ENCODE results near the gene SLC25A43.
A peak's percentile ranks its signal among the peaks of the same experiment; 100 is the strongest.
"Not testable (repeated sequence)": the region's sequence is repeated elsewhere in the genome, so short reads cannot be mapped to it uniquely, and the experiment has no call there.

SLC25A43 gene

DNA sequence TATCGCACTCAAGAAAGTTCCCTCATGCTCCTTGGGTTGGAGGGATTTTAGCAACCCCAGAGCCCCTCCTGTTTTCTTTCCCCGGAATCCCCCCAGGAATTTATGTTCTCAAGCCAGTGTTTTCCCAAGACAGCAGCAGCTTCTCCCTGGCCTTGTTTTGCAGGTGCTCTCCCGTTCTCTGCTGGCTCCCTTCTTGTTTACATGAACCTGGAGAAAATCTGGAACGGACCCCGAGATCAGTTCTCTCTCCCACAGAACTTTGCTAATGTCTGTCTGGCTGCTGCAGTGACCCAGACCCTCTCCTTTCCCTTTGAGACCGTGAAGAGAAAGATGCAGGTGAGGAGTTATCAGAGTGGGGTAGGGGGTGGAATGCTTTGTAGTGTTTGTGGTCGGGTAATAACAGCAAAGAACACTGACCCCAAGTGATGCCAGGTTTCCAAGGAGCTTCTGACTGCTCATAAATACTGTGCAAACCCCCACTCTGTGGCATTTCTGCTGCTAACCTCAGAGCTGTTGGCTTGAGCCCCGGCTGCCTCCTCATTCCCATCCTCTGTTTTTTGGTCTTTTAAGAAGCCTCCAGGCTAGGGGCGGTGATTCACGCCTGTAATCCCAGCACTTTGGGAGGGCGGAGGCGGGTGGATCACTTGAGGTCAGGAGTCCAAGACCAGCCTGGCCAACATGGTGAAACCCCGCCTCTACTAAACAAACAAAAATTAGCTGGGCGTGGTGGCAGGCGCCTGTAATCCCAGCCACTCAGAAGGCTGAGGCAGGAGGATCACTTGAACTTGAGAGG, 11.1 kb downstream of the SLC25A43 start:
- DNase-seq = peak; percentile 75

DNA sequence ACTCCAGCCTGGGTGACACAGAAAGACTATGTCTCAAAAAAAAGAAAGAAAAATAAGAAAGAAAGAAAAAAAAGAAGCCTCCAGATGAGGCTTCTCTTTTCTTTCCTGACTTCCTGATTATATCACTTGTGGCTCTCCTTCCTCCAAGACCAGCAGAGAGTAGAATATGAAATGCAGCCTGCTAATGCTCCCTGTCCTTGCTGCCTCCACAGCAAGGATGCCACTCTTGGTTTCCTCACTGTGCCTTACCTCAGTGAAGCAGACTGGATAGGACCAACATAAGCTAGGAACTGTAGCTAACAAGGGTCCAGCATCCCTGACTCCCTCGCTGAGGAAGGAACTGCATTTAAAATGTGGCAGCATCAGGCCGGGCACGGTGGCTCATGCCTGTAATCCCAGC, 11.7 kb downstream of the SLC25A43 start:
- DNase-seq = no peak

DNA sequence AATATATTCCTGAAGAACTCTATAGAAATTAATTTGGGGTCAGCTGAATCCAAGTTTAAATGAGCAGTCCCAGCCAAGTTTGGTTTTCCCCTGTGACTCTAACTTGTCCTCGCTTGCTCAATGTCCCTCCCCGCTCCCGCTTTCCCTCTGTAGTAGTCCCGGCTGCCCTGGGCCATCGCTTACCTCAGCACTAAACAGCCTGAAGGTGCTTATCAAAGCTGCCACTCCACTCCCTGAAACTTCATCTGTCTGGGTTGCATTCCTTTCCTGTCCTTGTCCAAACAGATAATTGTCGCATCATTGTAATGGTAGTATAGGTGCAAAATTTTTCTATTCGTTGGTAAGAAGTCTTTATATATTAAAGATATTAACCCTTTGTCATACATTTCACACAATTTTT, 12.8 kb downstream of the SLC25A43 start:
- no peak for DNase-seq

DNA sequence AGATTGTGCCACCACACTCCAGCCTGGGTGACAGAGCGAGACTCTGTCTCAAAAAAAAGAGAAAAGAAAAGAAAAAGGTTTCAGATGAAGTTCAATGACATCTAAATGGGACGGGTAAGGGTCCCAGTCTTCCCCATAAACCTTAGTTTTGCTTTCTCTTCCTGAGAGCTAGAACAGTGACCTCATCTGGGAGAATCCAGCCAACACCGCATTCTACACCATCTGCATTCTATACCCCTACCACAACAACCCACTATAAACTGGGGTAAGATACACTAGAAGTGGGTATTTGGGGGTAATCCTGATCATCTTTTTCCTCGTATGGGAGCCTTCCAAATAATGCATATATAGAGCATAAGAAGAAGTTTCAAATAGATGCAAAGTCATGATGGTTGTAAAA, 18.2 kb downstream of the SLC25A43 start:
- no peak for DNase-seq

DNA sequence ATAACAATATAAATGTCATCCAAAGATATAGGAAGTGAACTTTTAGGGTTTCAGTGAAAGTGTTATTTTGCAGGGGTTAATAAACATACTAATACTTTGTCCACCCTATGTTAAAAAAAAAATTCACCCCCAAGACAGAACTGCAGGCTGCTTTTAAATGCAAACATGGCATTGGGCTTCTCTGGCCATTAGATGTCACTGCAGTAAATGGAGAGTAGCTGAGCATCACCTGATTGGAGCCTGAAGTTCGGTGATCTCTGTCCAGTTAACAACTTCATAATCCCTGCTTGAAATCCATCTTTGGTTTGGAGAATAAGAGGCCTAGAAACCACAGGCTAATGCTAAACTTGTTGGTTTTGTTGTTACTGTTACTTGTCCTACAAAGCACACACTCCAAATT, 18.7 kb downstream of the SLC25A43 start:
- DNase-seq = peak; percentile 26

DNA sequence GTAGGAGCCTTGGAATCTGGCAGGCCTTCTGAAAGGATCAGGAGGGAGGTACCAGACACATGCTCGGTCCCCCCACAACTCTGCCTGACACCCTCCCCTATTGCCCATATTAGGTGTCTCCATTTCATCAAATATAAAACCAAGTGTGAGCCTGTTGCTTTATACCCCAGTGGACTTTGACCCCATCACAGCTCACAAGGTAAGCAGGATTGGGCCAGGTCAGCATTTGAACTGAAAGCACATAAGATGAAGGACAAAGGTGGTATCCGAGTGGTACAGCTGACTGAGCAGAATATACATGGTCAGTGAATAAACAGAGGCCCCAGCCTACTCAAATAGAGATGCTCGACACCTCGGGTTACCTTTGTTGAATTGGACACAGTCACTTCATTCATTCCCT, 20.0 kb downstream of the SLC25A43 start:
- no peak for DNase-seq

DNA sequence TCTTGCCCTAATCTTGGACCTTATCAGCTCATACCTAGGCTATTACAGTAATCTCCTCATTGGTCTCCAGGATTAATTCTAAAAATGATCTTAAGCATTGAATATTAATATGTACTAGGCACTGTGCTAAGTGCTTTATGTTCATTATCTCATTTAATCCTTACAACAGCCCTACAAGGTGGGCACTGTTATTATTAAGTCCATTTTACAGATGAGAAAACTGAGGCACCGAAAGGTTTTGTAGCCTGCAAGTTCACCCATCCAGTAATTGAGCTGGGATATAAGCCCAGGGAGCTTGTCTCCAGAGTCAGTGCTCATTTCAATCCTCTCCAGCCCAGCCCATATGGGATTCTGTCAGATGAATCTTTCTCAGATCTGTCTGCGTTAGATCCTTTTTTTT, 20.8 kb downstream of the SLC25A43 start:
- DNase-seq = no peak

DNA sequence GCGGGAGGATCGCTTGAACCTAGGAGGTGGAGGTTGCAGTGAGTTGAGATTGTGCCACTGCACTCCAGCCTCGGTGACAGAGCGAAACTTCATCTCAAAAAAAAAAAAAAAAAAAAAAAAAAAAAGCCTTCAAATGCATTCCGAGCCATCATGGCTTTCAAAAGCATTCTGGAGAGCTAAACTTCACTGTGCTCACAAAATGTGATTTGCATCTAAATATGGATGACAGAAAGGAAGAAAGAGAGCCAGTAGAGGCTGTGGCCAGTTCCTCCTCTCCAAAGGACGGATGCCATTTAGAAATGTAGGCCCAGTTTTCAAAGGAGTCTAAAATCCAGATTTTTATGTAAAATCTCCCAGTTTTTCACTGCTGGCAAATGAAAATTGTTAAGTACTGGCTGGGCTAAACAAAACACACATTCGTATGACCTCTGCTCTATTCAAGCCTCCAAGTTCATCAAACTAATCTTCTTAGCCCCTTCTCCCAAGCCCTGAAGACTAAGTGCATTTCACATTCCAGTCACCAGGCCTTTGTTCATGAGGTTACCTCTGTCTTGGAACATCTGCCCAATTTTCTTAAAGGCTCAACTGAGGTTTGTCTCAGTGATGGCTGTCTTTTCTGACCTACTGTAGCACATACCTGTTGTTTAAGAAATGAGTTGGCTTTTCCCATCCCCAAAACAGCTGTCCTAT, 22.0 kb downstream of the SLC25A43 start:
- DNase-seq = peak; percentile 61

DNA sequence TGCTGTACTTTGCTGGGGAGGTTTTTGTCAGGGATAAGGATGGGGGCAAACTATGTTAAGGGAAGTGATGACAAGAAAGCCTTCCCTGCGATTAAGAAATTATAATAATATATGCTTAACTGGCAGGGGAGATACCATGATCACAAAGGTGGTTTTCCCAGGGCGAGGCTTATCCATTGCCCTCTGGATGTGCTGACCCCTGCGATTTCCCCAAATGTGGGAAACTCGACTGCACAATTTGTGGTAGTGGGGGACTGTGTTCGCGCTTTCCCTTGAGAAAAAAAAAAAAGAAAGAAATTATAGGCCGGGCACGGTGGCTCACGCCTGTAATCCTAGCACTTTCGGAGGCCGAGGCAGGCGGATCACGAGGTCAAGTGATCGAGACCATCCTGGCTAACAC, 24.5 kb downstream of the SLC25A43 start:
- no peak for DNase-seq

DNA sequence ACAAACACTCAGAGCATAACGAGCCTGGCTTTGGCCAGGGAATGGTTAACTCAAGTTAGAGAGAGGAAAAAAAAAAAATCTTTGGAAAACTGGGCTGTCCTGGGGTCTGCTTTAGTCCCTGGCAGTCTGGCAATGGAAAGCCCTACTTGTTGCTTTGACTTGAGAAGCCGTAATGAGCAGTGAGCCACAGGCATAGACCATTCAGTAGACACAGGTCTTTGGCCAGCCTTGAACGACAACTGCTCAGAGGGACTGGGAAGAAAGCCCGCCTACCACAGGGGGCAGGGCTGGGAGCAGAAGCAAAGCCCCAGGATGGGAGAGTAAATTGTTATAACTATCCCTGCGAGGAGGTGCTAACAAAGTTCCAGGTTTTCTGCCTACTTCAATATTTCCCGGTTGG, 25.9 kb downstream of the SLC25A43 start:
- DNase-seq = no peak

DNA sequence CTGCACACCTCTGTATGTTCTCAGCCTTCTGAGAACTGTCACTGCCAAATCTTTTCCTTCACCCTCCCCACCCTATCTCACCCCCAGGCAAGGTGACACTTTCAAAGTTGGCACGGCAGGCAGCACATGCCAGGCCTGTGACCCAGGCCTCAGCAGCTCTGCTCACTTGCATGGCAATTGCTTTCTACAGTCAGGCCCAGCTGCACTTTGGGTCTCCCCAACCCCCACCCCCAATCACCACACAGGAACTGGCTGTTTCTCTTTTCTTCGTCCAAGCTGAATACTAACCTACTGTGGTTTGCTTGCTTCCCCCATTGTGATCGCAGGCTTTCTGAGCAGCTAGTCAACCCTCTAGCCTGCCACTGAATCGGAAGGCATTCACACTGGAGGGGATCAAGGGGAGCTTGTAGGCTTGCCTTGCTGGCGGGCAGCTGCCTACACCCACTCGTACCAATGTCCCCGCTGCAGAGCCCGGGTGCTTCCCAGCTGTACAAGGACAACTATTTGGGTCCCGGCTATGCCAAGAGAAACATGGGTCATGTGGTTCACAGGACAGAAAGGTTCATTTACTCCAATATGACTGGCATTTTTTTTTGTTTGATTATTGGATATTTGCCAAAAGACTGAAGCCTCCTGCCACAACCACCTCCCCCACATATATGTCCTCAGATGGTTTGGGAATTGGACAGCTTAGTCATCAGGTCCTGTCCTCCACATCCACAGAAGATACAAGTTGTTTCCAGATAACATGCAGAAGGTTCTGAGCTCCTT, 28.1 kb downstream of the SLC25A43 start:
- DNase-seq = no peak

DNA sequence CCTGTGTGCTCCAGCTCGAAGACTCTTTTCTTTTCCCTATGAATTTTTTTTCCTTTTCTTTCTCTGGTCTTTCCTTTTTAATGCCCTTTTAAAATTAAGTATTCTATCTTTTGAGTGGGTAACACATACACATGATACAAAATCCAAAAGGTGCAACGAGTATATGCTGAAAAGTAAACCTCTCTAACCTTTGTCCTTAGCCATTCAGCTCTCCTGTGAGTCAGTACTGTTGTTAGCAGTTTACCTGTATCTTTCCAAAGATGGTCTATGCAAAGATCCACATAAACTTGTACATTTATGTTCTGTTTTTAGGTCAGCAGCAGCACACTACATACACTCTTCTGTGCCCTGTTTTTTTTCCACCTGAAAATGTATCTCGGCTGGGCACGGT, 28.7 kb downstream of the SLC25A43 start:
- DNase-seq = no peak

DNA sequence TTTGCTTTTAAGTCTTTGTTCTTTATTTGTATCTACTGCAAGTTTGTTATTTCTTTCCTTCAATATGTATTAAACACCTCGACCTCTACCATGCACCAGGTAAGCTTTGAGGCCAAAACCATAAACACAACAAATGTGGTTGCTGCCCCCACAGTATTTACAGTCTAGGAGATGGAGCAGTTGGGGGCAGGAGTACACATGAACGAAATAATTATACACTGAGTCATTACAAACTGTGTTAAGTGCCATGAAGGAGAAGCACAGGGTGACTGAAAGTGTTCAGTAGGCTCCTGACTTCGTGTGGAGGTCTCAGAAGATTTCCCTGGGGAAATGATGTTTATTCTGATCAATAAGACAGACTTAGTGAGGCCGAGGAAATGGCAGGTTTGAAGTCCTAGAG, 30.3 kb downstream of the SLC25A43 start:
- DNase-seq = no peak

DNA sequence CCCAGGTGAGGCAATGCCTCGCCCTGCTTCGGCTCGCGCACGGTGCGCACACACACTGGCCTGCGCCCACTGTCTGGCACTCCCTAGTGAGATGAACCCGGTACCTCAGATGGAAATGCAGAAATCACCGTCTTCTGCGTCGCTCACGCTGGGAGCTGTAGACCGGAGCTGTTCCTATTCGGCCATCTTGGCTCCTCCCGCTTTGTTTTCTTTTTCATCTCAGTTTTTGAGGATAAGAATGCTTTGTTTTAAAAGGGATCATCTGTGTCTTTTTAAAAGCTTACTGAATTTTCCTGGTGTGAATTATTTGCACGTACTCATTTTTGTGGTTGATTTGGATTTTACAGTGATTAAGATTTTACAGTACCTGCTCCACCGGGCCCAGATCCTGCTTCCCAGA, 42.2 kb downstream of the SLC25A43 start:
- not testable (repeated sequence) for DNase-seq

DNA sequence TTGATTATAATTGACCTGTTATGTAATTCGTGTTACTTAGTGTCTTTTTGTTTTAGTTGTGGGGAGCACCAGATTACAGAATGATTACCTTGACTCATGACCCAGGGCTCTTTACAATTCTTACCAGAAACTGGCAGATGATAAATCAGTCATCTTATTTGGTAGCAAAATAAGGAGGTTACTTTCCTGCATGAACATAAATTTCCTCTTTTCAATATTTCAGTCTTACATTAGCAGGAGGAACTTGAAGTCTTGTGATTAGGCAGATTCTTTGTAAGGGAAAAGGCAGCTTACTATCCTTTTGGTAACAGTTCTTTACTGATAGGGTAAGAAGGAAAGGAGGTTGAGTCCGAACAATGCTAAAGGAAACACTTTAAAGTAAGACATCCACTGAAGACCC, 43.1 kb downstream of the SLC25A43 start:
- no peak for DNase-seq

DNA sequence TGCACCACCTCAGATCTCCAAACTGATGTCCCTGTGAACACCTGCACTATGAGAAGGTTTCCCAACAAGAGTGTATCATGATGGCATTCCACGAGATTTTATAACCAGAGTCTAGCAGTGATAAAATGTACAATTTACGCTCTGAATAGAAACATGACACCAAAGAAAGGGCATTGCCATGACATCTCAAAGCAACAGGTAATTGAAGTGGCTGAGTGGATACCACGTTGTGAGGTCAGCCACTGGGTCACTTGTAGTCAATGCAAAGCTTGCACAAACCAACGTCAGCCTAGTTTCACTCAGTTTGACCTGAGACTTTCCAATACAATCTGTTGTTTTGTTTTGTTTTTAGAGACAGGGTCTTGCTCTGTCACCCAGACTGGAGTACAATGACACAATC, 54.1 kb downstream of the SLC25A43 start:
- DNase-seq = no peak

DNA sequence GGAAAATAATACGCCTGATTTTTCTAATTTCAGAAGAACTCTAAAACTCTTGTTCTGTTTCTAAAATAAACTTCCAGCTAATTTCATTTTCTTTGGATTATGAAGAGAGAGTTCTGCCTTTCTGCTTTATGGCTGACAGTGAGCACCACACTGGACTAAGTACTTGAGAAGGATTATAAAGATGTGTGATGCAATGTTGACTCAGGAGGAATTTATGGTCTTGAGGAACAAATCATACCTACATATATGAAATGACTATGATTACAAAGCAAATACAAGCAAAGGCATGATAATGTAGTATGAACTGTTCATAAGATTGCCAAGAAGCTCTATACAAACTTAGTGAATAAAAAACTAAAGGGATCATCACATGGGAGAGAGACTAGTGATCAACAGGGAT, 56.1 kb downstream of the SLC25A43 start:
- DNase-seq = no peak

DNA sequence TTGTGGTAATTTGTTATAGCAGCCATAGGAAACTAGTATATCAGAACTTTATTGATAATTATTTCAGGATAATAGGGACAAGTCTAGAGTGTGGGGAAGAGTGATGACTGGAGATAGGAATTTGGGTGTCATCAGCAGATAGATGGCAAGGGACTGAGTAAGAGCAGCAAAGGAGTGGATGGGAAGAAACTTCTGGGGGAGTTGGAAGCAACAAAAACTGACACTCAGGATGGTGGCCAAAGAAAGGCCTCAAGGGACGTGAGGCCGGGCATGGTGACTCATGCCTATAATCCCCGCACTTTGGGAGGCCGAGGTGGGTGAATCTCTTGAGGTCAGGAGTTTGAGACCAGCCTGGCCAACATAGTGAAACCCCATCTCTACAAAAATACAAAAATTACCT, 60.0 kb downstream of the SLC25A43 start:
- no peak for DNase-seq

DNA sequence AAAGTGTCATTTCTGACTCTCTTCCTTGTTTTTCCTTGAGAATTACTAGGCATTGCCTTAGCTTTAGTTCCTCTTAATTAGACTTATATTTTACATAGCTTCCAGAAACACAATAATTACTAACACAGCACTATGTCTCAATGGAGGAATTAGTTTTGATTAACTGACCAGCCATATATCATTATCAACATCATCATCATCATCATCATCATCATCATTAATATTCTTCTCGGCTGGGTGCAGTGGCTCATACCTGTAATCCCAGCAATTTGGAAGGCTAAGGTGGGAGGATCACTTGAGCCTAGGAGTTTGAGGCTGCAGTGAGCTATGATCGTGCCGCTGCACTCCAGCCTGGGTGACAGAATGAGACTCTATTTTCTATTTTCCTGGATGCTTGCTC, 66.4 kb downstream of the SLC25A43 start:
- DNase-seq = no peak

DNA sequence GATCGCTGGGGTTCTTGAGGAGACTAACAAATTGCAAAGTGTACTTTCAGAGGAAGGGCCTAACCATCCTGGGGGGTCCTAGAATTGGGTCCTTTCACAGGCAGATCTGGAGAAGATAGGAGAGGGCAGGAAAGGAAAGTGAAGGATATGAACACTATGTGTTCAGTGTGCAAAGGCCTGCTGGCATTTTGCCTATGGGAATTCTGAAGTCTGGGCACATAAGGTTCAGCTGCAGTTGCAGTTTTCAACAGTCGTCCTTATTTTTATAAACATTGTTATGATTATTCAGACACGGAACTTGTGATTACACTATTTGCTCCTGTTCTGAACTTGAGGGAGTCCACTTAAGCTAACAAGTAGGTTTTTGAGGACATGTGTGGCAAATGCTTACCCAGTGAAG, 67.8 kb downstream of the SLC25A43 start:
- DNase-seq = no peak

DNA sequence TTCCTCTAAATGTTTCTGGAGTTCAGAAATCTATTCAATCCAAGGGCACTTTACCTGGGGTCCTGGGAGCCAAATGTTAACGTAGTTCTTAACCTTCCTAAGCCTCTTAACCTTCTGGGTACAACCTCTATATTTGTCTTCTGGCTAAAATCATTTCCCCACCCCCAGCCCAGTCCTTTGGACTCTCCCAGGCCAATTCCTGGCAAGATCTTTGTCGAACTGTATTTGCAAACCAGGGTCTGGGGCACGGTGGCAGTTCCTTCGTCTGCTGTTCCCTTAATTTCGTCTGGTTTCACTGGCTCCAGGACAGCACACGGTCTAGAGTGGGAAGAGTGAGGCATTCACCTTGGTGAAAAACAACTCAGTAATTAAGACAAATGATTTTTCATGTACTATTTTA, 68.3 kb downstream of the SLC25A43 start:
- DNase-seq = no peak

DNA sequence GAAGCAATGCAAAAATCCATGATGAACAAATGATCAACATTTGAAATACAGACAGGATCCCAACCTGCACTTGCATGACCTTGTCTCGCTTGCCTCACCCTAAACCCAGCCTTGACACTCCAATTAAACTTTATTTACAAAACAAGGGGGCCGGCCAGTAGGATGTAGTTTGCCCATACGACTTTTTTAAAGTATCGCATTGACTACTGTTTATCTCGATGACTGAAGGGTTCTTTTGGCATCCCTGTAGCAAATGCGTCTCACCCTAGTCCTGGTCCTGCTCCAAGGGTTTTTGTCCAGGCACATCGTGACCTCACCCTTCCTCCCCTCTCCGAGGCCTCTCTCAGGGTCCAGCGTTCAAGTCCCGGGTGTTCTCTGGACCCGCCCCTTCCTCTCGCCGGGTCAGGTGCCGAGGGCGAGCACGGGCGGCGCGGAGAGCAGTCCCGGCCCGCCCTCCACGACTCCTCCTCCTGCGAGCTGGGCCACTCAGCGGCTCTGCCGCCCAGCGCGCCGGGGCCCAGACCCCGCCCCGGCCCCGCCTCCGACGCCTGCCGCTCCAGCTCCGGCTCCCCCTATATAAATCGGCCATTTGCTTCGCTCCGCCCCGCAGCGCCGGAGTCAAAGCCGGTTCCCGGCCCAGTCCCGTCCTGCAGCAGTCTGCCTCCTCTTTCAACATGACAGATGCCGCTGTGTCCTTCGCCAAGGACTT, 68.9 kb downstream of the SLC25A43 start, which contains the start of gene SLC25A5:
Gene SLC25A5 (plus strand): TSS at position 603 of the 709 bp plus-strand sequence. CDS start 72 bp downstream, at position 675.
- peak; percentile 93 for DNase-seq
